Bronchial epithelial cell (primary cell): ENCODE data around the gene MGA. TPM values are rescaled to one million over a fixed set of nuclear protein-coding genes. Genes with fewer than 3 reads are reported as not detected.

Experiments used
- DNase-seq: peaks from one replicate; pipeline ENCODE4 v3.0.0-alpha.2; 2010; ENCODE audit warnings: low read depth
- FAIRE-seq: peaks from 2 replicates; lab custom pipeline; 2011; peaks lifted over from hg19 to GRCh38; lab: Jason Lieb, UNC
- H3K27me3 ChIP-seq: 2 replicates; pipeline ENCODE4 v1.5.1; 2011; ENCODE audit warnings: low read length; ENCODE audit not compliant: control insufficient read depth, insufficient read depth
- H3K36me3 ChIP-seq: 2 replicates; pipeline ENCODE4 v1.5.1; 2011; ENCODE audit warnings: low read length; ENCODE audit not compliant: control insufficient read depth, insufficient read depth
- H3K4me3 ChIP-seq: 2 replicates; pipeline ENCODE4 v1.5.1; 2011; ENCODE audit warnings: mild to moderate bottlenecking, low read depth, low read length, control low read depth
- CTCF ChIP-seq: IDR thresholded peaks from 2 replicates; pipeline ENCODE4 v1.5.1; 2011; ENCODE audit warnings: mild to moderate bottlenecking, moderate library complexity, low read length, control low read depth, inconsistent platforms; ENCODE audit not compliant: insufficient read depth, severe bottlenecking
- total RNA-seq: library from RNA; depleted of rRNA; stranded (reverse); fragments of >200 nt; gene quantifications from 2 replicates; pipeline ENCODE4 v1.2.1, GENCODE V29; 2014

The MGA gene
- total RNA-seq, 1 donor from 2014 or later, result 24.0 TPM

- TF ChIP-seq CTCF, result no peak
Observed at GRCh38 chr15:41821831-41822230, 161.6 kb downstream of the MGA start.

DNA sequence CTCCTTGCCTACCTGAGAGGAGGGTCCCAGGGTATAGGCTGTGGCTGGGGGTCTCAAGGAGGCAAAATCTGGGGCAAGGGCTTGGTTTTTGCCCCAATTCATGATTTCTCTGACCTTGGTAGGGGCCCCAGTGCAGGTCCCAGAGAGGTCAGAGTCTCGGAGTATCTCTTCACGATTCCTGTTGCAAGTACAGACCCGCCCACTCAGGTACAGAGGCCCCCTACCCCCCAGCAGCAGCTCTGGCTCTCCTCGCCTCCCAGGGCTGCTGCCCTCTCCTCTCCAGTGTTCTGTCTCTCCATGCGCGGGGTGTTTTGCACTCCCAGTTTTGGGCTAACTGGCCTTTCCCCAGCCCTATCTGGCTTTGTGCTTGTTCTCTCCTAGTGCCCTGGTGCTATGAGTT is 162.3 kb downstream of the MGA start:
- no peak overlapping the region for H3K4me3 ChIP-seq
- TF ChIP-seq CTCF, result no peak
- FAIRE-seq (no peak), DNase-seq (no peak)
- peaks cover 58% of the 10 kb centered on the region for H3K36me3 ChIP-seq
- no peaks in the 10 kb centered on the region for H3K27me3 ChIP-seq

More at GRCh38 chr15:41821831-41822230, 161.6 kb downstream of the MGA start:
- Histone ChIP-seq H3K27me3 (no peaks in the 10 kb centered on the region), H3K4me3 (no peak overlapping the region), H3K36me3 (peaks cover 62% of the 10 kb centered on the region)
- FAIRE-seq (peak; percentile 36), DNase-seq (no peak)

Other genes with a start within 250 kb of the MGA start
- 7.6 and 13.8 TPM in 2 replicates for gene RTF1, start 243.3 kb upstream of the MGA start, total RNA-seq
- 0.79 and 3.1 TPM in 2 replicates for gene ITPKA, start 166.5 kb upstream of the MGA start, total RNA-seq
- 0.13 TPM in 1 of 2 replicates, not detected in the other for gene LTK, start 146.6 kb upstream of the MGA start, total RNA-seq
- 10.3 and 12.0 TPM in 2 replicates for gene RPAP1, start 116.1 kb upstream of the MGA start, total RNA-seq
- 3.9 and 11.4 TPM in 2 replicates for gene TYRO3, start 101.2 kb upstream of the MGA start, total RNA-seq
- gene MAPKBP1, start 114.1 kb downstream of the MGA start, total RNA-seq, result 12.9 and 17.9 TPM in 2 replicates
- gene JMJD7, start 167.7 kb downstream of the MGA start, total RNA-seq, result 22.9 TPM in 2 replicates
- 8.2 and 42.6 TPM in 2 replicates for gene PLA2G4B, start 178.4 kb downstream of the MGA start, total RNA-seq
- 0.51 and 0.53 TPM in 2 replicates for gene SPTBN5, start 233.6 kb downstream of the MGA start, total RNA-seq